T-helper 2 cell treated with Interferon-gamma antibody and Interleukin-4, amounts not matched to agents 5 μg/mL and 100 μg/mL, for 36 hours (primary cell): ENCODE data around the gene EPB41L3.
A peak's percentile ranks its signal among the peaks of the same experiment; 100 is the strongest.

Source experiments
- DNase-seq: peaks from one replicate; pipeline ENCODE4 v3.0.0; 2021; ENCODE audit warnings: low spot score
- H3K27ac Mint-ChIP-seq: one replicate; pipeline ENCODE4 v1.8.0; 2021; ENCODE audit warnings: mild to moderate bottlenecking, mixed read lengths
- H3K27me3 Mint-ChIP-seq: one replicate; pipeline ENCODE4 v1.8.0; 2021; ENCODE audit warnings: low read depth, mixed read lengths
- H3K36me3 Mint-ChIP-seq: one replicate; pipeline ENCODE4 v1.8.0; 2021; ENCODE audit warnings: low read depth, mixed read lengths
- H3K4me1 Mint-ChIP-seq: one replicate; pipeline ENCODE4 v1.8.0; 2021; ENCODE audit warnings: low read depth, mixed read lengths
- H3K4me3 Mint-ChIP-seq: one replicate; pipeline ENCODE4 v1.8.0; 2022; ENCODE audit warnings: mild to moderate bottlenecking, moderate library complexity, mixed read lengths
- H3K9me3 Mint-ChIP-seq: one replicate; pipeline ENCODE4 v1.8.0; 2021; ENCODE audit warnings: mixed read lengths

EPB41L3 gene

DNA sequence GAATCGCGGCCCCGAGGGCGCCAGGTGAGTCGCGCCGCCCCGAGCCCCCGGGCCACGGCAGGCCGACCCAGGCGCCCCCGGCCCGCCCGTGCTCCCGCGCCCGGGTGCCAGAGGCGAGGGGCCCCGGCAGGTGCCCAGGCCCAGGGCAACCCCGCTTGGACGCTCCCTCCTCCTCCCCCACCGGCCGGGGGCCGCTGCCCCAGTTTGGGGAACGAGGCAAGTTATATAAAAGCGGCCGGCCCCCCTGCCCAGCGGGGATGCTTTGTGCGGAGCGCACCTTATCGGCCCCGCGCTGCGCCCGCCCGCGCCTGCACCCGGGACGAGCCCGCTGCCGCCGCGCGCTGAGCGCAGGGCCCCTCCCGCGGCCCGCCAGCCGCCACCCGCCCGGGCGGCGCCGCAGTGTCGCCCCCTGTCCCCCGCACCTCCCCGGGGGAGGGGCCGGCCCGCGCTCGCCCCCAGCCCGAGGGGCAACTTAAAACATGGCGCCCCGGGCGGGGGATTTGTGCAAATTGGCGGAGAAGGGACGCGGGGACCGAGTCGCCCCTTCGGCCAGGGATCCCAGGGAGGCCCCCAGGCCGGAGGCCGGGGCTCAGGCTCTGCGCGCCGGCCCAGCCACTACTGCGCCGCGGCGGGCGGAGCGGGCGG lies 639 bp downstream of the EPB41L3 start:
- H3K36me3 Mint-ChIP-seq, result no peaks in the 10 kb centered on the region
- no peak overlapping the region for H3K27ac Mint-ChIP-seq
- H3K4me1 Mint-ChIP-seq, result no peaks in the 10 kb centered on the region
- H3K9me3 Mint-ChIP-seq, result no peaks in the 10 kb centered on the region
- H3K27me3 Mint-ChIP-seq, result peaks cover 47% of the 10 kb centered on the region
- H3K4me3 Mint-ChIP-seq, result no peak overlapping the region
- no peak for DNase-seq

DNA sequence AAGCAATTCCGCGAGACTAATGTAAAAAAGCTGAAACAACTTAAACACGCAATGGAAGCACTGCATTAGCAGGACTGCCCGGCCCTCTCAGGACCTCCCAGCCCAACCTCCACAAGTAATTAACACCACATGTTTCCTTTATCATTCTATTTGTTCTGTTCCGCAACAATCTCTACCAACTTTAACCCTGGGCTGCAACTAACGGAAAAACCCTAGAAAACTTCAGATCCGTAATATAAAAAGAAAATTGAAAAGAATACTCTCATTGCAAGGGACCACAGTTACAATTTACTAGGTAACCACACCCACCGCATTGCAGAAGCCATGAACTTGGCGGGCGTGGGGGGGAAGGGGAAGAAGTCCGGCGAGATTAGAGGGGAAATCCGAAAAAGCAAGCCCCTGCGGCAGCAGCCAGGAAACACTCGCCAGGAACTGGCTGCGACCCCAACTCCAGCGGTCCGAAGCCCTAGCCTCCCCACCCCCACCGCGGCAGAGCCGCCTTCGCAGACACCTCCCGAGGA lies 1.2 kb downstream of the EPB41L3 start:
- Mint-ChIP-seq H3K27me3 (peaks cover 47% of the 10 kb centered on the region), H3K27ac (no peak overlapping the region), H3K4me3 (peak overlapping the region; percentile 38), H3K36me3 (no peaks in the 10 kb centered on the region), H3K9me3 (no peaks in the 10 kb centered on the region), H3K4me1 (no peaks in the 10 kb centered on the region)
- DNase-seq, result no peak

DNA sequence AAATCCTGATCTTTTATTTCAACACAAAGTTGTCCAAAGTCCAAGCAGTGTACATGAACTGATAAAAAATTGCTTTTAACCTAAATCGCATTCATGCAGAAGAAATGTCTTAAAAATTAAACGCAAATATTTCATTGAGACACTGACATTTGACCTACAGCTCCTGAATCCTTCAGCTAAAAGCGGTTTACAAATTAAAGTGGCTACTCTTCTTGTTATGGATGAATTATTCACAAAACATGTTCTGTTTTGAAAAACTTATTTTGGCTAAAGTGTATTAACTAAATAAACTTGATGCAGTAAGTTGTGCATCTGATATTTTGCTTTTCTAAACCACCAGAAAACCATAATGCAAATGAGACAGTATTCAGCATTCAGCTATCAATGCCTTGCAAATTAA lies 2.2 kb downstream of the EPB41L3 start:
- Mint-ChIP-seq H3K27me3 (peaks cover 41% of the 10 kb centered on the region), H3K9me3 (no peaks in the 10 kb centered on the region), H3K36me3 (no peaks in the 10 kb centered on the region), H3K27ac (no peak overlapping the region), H3K4me1 (no peaks in the 10 kb centered on the region), H3K4me3 (no peak overlapping the region)
- DNase-seq, result no peak

DNA sequence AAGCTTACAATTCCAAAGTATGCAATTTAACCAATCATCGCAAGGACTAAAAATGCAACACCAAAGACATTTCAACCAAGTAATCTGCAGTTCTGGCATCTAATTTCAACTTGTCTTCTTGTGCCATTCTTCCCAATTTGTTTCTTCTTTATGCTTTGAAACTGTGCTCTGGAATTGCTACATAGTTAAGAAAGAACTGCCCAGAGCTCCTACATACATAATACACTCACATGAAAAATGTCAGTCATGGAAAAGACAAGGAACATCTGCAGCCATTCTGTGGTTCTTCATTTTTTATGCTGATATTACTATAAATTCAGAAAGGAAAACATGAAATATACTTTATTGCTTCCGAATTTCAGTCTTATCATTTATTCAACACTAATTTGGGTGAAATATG lies 4.4 kb downstream of the EPB41L3 start:
- no peak overlapping the region for H3K4me3 Mint-ChIP-seq
- no peaks in the 10 kb centered on the region for H3K36me3 Mint-ChIP-seq
- H3K27me3 Mint-ChIP-seq, result peaks cover 28% of the 10 kb centered on the region
- H3K27ac Mint-ChIP-seq, result no peak overlapping the region
- H3K4me1 Mint-ChIP-seq, result no peaks in the 10 kb centered on the region
- H3K9me3 Mint-ChIP-seq, result no peaks in the 10 kb centered on the region
- DNase-seq, result no peak

DNA sequence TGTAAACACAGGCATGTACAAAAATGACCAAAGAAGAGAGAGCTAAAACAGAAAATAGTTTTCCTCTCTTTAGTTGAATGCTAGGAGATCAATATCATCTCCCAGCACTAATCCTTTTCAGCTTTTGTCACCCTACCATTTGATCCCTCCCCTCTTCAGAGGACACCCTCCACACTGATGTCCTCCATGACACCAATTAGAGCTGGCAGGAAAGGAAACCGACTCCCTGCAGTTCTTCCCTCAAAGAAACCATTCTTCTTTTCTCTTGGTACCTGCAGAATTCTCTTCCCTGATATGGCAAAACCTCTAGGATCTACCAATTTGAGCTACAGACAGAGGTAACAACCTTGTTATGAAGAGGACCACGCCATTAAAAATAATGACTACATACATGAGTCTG lies 5.3 kb downstream of the EPB41L3 start:
- no peak for DNase-seq
- peaks cover 24% of the 10 kb centered on the region for H3K27me3 Mint-ChIP-seq

DNA sequence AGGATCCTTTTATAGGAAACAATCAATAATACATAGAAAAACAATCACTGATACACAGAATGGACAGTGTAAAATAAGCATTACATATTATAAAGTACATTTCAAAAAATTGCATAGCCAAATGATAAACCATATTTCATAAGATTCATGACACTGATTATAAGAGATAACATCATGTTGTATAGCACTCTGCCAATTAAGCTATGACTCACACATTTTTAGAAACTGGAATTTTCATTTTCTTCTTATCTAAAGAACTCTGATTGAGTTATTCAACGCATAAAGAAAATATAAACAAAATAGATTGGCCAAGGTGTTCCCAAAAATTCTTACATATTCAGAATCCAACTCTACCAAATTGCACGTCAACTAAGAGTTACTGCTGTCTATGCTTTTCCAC lies 5.9 kb downstream of the EPB41L3 start:
- no peak for DNase-seq
- H3K27ac Mint-ChIP-seq, result no peak overlapping the region
- no peaks in the 10 kb centered on the region for H3K36me3 Mint-ChIP-seq
- peaks cover 24% of the 10 kb centered on the region for H3K27me3 Mint-ChIP-seq
- no peaks in the 10 kb centered on the region for H3K9me3 Mint-ChIP-seq
- H3K4me1 Mint-ChIP-seq, result no peaks in the 10 kb centered on the region
- H3K4me3 Mint-ChIP-seq, result no peak overlapping the region

More for the DNA sequence above, 5.3 kb downstream of the EPB41L3 start:
- H3K36me3 Mint-ChIP-seq, result no peaks in the 10 kb centered on the region
- no peaks in the 10 kb centered on the region for H3K9me3 Mint-ChIP-seq
- H3K4me3 Mint-ChIP-seq, result no peak overlapping the region
- no peaks in the 10 kb centered on the region for H3K4me1 Mint-ChIP-seq
- H3K27ac Mint-ChIP-seq, result no peak overlapping the region

DNA sequence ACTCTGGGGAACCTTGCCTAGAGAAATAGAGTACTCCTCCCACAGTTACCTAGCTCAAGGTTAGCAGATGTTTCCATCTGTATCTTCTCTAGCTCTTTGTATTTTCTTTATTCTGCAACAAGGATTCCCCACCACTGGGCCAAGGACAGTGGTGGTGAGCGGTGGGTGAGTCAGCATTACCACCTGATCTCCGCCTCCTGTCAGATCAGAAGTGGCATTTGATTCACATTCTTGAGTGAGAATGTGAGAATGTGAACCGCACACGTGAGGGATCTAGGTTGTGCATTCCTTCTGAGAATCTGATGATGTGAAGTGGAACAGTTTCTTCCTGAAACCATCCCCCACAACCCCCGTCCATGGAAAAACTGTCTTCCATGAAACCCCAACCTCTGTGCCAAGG lies 9.0 kb downstream of the EPB41L3 start:
- no peaks in the 10 kb centered on the region for H3K36me3 Mint-ChIP-seq
- H3K27me3 Mint-ChIP-seq, result no peaks in the 10 kb centered on the region
- no peaks in the 10 kb centered on the region for H3K9me3 Mint-ChIP-seq
- DNase-seq, result no peak
- no peaks in the 10 kb centered on the region for H3K4me1 Mint-ChIP-seq
- no peak overlapping the region for H3K4me3 Mint-ChIP-seq
- no peak overlapping the region for H3K27ac Mint-ChIP-seq

DNA sequence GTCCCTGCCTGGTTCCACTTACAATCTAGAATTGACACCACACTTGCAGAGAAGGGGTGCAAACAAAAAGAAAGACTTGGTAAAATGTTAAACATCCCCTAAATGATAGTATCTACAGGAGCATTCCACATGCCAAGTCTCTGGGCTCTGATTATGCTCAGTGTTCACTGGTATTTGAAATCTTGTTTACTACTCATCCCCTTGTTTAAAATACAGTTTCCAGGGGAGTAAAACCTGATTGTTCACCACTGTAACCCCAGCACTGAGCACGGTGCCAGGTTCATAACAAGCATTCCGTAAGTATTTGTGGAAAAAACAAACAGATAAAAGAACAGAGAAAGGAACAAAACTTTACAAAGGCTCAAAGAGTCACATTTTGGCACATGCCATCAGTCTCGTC lies 11.7 kb downstream of the EPB41L3 start:
- Mint-ChIP-seq H3K27ac (no peak overlapping the region), H3K4me1 (no peaks in the 10 kb centered on the region), H3K36me3 (no peaks in the 10 kb centered on the region), H3K4me3 (no peak overlapping the region), H3K27me3 (no peaks in the 10 kb centered on the region), H3K9me3 (no peaks in the 10 kb centered on the region)
- DNase-seq, result no peak

DNA sequence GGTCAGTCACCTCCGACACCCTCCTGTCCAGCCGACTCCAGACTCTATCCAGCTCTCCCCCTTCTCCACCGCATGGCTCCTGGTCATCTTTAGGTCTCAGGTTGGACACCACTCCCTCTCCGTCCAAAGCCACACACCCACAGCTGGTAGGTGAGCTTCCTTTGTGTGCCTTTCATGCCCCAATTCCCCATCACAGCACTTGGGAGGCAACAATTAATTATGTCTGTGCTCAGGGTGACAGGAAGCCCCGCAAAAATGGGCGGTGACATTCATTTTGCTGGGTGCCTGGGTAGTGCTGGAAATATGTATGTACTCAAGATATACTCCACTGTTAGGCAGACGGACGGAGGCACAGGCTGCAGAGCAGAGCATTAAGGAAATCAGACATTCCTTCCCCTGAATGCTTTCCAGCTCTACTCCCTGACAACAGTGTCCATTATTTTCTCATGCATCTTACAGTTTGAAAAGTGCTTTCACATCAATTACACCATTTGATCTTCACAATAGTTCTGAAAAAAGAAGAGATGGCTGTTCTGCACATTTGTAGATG lies 13.1 kb downstream of the EPB41L3 start:
- no peak for DNase-seq
- Mint-ChIP-seq H3K4me3 (no peak overlapping the region), H3K27me3 (no peaks in the 10 kb centered on the region), H3K4me1 (no peaks in the 10 kb centered on the region), H3K27ac (no peak overlapping the region), H3K9me3 (no peaks in the 10 kb centered on the region), H3K36me3 (no peaks in the 10 kb centered on the region)

DNA sequence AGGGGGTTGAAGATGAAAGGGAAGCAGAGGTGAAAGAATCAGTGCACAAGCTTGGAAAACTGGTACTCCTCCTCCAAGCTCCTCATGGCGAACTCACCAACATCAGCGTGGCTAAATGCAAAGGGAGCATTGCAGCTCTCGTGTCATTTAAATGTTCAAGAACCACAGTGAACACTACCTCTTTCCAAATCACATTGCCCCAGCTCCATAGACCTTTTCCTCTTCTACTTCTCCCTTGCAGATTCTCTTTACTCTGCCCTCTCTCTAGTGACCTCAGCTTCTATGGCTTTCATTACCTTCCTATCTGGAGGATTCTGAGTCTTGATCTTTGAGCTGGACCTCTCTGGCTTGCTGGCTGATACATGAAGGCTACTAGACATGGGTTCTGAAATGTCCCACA lies 14.3 kb downstream of the EPB41L3 start:
- H3K9me3 Mint-ChIP-seq, result no peaks in the 10 kb centered on the region
- no peaks in the 10 kb centered on the region for H3K27me3 Mint-ChIP-seq
- H3K4me1 Mint-ChIP-seq, result no peaks in the 10 kb centered on the region
- no peak overlapping the region for H3K4me3 Mint-ChIP-seq
- DNase-seq, result no peak
- H3K36me3 Mint-ChIP-seq, result no peaks in the 10 kb centered on the region
- no peak overlapping the region for H3K27ac Mint-ChIP-seq

DNA sequence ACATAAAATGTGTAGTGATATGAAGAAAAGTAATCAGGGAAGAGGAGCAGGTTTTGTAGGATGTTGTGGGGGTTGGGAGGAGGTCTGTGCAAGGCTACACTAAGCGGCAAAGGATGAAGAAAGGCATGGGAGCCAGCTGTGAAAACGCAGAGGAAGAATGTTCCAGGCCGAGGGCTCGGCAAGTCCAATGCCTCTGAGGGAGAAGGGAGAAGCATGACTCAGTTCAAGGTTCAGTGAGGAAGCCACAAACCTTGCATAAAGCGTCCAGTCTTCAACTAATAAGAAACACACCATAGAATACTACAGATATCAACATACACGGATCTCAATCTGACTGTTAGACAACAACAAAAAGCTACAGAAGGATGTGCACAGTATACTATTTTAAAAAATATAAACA lies 16.2 kb downstream of the EPB41L3 start:
- H3K27ac Mint-ChIP-seq, result no peak overlapping the region
- no peak for DNase-seq
- no peaks in the 10 kb centered on the region for H3K36me3 Mint-ChIP-seq
- no peaks in the 10 kb centered on the region for H3K4me1 Mint-ChIP-seq
- no peaks in the 10 kb centered on the region for H3K27me3 Mint-ChIP-seq
- H3K4me3 Mint-ChIP-seq, result no peak overlapping the region
- no peaks in the 10 kb centered on the region for H3K9me3 Mint-ChIP-seq

DNA sequence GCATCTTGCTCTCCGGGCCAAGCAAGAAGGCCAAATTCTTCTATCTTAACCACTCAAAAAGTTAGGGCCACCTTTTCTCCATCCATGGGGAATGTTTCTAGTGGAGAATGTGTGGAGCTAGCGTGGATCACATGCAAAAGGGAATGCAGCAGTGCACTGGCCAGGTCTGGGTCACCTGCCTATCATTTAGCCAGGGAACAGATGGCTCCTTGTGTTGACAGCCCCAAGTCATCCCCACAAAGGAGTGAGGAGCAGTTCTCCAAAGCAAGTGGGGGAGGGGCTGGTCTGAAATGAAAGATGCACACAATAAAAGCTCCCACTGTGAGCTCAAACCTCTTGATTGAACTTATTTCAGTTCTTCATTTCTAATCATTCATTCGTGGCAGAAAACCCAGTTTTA lies 19.1 kb downstream of the EPB41L3 start:
- no peaks in the 10 kb centered on the region for H3K27me3 Mint-ChIP-seq
- no peaks in the 10 kb centered on the region for H3K4me1 Mint-ChIP-seq
- no peaks in the 10 kb centered on the region for H3K36me3 Mint-ChIP-seq
- H3K27ac Mint-ChIP-seq, result no peak overlapping the region
- no peaks in the 10 kb centered on the region for H3K9me3 Mint-ChIP-seq
- DNase-seq, result no peak
- H3K4me3 Mint-ChIP-seq, result no peak overlapping the region

DNA sequence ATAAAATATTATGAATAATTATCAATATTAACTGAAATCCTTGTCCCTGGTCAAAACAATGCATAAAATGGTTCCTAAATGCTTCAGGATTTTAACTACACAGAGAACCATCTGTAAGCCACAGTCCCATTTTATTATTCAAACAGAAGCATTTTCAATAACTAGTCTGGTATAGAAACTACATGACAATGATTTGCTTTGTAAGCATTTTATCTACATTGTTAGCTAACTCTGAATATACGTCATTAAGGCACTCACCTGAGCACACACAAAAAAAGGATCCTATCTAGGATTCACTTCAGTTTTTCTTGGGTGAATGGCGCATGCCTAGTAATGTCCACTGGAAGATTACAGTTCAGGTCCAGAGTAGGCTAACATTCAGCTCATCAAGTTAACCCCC lies 22.8 kb downstream of the EPB41L3 start:
- Mint-ChIP-seq H3K27ac (no peak overlapping the region), H3K9me3 (no peaks in the 10 kb centered on the region), H3K4me1 (no peaks in the 10 kb centered on the region), H3K4me3 (no peak overlapping the region), H3K27me3 (no peaks in the 10 kb centered on the region), H3K36me3 (no peaks in the 10 kb centered on the region)
- DNase-seq, result no peak

DNA sequence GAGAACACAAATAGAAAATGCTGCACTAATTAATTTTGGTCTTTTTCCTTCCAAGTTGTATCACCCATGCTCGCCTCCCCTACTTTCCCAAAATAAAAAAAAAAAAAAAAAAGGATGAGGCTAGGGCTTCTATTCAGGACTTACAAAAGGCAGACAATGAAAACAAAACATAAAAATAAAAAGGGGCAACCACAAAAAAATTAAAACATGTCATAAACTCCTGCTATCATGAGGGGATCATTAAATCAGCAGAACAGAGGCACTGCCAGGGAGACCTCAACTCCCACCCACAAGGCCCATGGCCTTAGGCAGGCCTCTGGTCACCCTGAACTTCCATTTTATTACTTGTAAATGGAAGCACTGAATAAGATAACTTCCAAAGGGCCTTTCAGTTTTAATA lies 23.3 kb downstream of the EPB41L3 start:
- Mint-ChIP-seq H3K9me3 (no peaks in the 10 kb centered on the region), H3K4me3 (no peak overlapping the region), H3K27ac (no peak overlapping the region), H3K27me3 (peaks cover under 1% of the 10 kb centered on the region), H3K4me1 (peaks cover under 1% of the 10 kb centered on the region), H3K36me3 (no peaks in the 10 kb centered on the region)
- no peak for DNase-seq
